ENCODE measurements around the gene DKKL1. TPM values are rescaled to one million over a fixed set of nuclear protein-coding genes. Genes with fewer than 3 reads are reported as not detected.

The DKKL1 gene
- total and polyA plus RNA-seq, 2 of the 4 experiments (the other 2 are of a cell fraction): 0.67 TPM; not detected in 1

GRCh38 chr19:49407482-49408015 is 43.9 kb downstream of the DKKL1 start:
- dilution Hi-C loops (cut with HindIII; ENCODE audit: low sequenced_read_pairs, unreplicated experiment): no loop called here
- CTCF ChIA-PET: no interaction called here

More at GRCh38 chr19:49407482-49408015, 43.9 kb downstream of the DKKL1 start:
- ATAC-seq (ENCODE audit: low read depth) (no peak), DNase-seq (no peak)
- in situ Hi-C loops (cut with MboI; ENCODE audit: low sequenced_read_pairs) (no loop called here), intact Hi-C loops (cut with micrococcal nuclease) (no loop called here)
- Histone ChIP-seq H2BK5ac (ENCODE audit: low read depth, low read length, poor library complexity, severe bottlenecking) (no peak overlapping the region), H4K91ac (ENCODE audit: insufficient read depth, low read depth, low read length) (no peak overlapping the region), H3K27ac (ENCODE audit: insufficient read depth, low read length) (no peak overlapping the region), H3K9me1 (ENCODE audit: insufficient read depth, low read length) (no peaks in the 10 kb centered on the region), H3K9ac (ENCODE audit: low read depth, low read length) (no peak overlapping the region), H3K79me1 (ENCODE audit: low read depth in 1 of 2, low read length in 2 of 2) (no peaks in the 10 kb centered on the region), H3K27me3 (ENCODE audit: control insufficient read depth, insufficient read depth, low read length) (peaks cover 38% of the 10 kb centered on the region), H2AK5ac (ENCODE audit: low read depth, low read length) (no peak overlapping the region), H2BK120ac (ENCODE audit: low read depth, low read length) (no peak overlapping the region), H2BK20ac (ENCODE audit: low read depth, low read length) (no peak overlapping the region), H3K4me1 (ENCODE audit: control insufficient read depth, insufficient read depth, low read length) (peaks cover 6% of the 10 kb centered on the region; the same call in 1 of the 2 replicates), H3K4me3 (ENCODE audit: insufficient read depth, low read depth, low read length) (no peak overlapping the region), H3K56ac (ENCODE audit: extremely low read depth, insufficient read depth, low read length) (no peak overlapping the region), H2BK15ac (ENCODE audit: low read depth, low read length) (no peak overlapping the region), H2AFZ (replicated peaks; ENCODE audit: low read length, poor library complexity) (no peak overlapping the region), H3K4ac (ENCODE audit: low read depth, low read length) (no peak overlapping the region), H3K18ac (ENCODE audit: low read depth, low read length) (no peak overlapping the region), H4K8ac (ENCODE audit: low read depth in 2 of 2, low read length in 2 of 2) (no peak overlapping the region), H3K14ac (replicated peaks; ENCODE audit: low read depth, low read length) (no peak overlapping the region), H4K5ac (ENCODE audit: low read depth, low read length) (no peak overlapping the region), H3K4me2 (ENCODE audit: low read depth, low read length) (no peak overlapping the region), H3K36me3 (ENCODE audit: control insufficient read depth, insufficient read depth, low read length) (no peaks in the 10 kb centered on the region), H2AK9ac (replicated peaks; ENCODE audit: low read depth, low read length, poor library complexity) (no peak overlapping the region), H3K23ac (ENCODE audit: low read depth, low read length) (no peak overlapping the region), H3K9me3 (ENCODE audit: control insufficient read depth, insufficient read depth, low read length) (no peaks in the 10 kb centered on the region), H4K20me1 (ENCODE audit: insufficient read depth, low read length) (no peaks in the 10 kb centered on the region)
- WGBS, 2 experiments (ENCODE audit: extremely low coverage in 2 of 2, insufficient read length in 1 of 2): 84% methylated on average over 7 of the region's 16 CpGs; no CpG with 5 or more reads in 1 of the 2 experiments
- TF ChIP-seq RFX5 (IDR thresholded peaks at IDR 0.05; ENCODE audit: low read depth, low read length) (no peak), MXI1 (IDR thresholded peaks at IDR 0.05; ENCODE audit: borderline replicate concordance, low read depth, low read length) (no peak), CHD1 (IDR thresholded peaks at IDR 0.05; ENCODE audit: low read depth, low read length) (no peak), SMC3 (IDR thresholded peaks at IDR 0.05; ENCODE audit: low read depth, low read length) (no peak), USF2 (IDR thresholded peaks at IDR 0.05; ENCODE audit: low read depth, low read length) (no peak), POLR2A (IDR thresholded peaks at IDR 0.05; ENCODE audit: low read depth, low read length) (no peak), RAD21 (IDR thresholded peaks at IDR 0.05; ENCODE audit: low read length) (no peak), RCOR1 (IDR thresholded peaks at IDR 0.05; ENCODE audit: insufficient replicate concordance, low read length) (no peak), FOS (IDR thresholded peaks at IDR 0.05; ENCODE audit: low read depth, low read length) (no peak), NFE2L2 (IDR thresholded peaks at IDR 0.05; ENCODE audit: low read depth, low read length) (no peak), CTCF (conservative IDR thresholded peaks at IDR 0.05; ENCODE audit: low read depth, low read length) (no peak), MAFK (IDR thresholded peaks at IDR 0.05; ENCODE audit: low read depth, low read length) (no peak), CEBPB (IDR thresholded peaks at IDR 0.05; ENCODE audit: low read depth, low read length) (no peak), MAZ (IDR thresholded peaks at IDR 0.05; ENCODE audit: borderline replicate concordance, low read depth, low read length) (no peak), BHLHE40 (IDR thresholded peaks at IDR 0.05; ENCODE audit: low read depth, low read length) (no peak)
- TF ChIP-seq, protein P1, sequence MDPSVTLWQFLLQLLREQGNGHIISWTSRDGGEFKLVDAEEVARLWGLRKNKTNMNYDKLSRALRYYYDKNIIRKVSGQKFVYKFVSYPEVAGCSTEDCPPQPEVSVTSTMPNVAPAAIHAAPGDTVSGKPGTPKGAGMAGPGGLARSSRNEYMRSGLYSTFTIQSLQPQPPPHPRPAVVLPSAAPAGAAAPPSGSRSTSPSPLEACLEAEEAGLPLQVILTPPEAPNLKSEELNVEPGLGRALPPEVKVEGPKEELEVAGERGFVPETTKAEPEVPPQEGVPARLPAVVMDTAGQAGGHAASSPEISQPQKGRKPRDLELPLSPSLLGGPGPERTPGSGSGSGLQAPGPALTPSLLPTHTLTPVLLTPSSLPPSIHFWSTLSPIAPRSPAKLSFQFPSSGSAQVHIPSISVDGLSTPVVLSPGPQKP (IDR thresholded peaks at IDR 0.05; ENCODE audit: borderline replicate concordance, low read depth, low read length): no peak
- no TSS peak for BruUV-seq (replicated peaks)
- POLR2A ChIA-PET (ENCODE audit: unreplicated experiment): no interaction called here
